Endothelial cell of hepatic sinusoid (primary cell): Measurements from ENCODE around the gene SNAPC2.

Experiments
- in situ Hi-C: cut with HindIII; loops from 2 replicates; pipeline ENCODE4 v1.10.0; 2017; ENCODE audit warnings: low sequenced_read_pairs

SNAPC2 gene

DNA sequence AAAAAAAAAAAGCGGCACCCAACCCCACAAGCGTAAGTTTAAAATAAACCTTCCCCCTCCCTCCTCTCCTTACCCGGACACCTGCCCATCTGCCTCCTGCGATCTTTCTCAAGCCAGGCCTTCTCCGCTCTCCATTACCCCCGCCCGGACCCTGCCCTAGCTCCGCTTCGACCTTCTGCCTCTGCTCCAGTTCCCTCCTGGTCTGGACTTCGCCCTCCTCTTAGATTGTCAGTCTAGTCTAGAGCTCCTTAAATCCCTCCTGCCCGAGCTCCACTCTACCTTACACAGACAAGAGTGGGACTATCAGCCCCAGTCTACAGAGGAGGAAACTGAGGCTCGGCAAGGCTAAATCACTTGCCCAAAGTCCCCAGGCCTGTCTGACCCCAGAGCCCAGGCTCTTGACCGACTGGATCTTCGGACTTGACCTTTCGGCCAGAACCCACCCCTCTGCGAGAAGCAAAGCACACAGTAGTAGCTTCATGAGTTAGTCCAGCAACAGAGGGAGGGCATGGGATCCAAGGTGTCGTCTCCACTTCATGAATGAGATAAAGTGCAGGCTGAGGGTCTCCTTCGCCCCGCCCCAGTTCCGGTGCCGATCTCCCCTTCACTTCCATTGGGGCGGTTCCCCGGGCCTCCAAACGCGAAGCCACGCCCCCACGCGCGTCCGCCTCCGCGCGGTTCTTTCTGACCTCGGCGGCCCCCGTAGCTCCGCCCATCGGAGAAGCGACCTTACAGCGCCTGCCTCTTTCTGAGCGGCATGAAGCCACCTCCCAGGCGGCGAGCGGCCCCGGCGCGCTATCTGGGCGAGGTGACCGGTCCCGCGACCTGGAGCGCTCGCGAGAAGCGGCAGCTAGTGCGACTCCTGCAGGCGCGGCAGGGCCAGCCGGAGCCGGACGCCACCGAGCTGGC is at the start of gene SNAPC2:
SNAPC2 (plus strand) TSS at position 729 of the 909 bp plus-strand sequence; CDS start at position 758, 29 bp downstream.
- in situ Hi-C loops: loop anchor here (5.0 kb wide), 1 partner anchor 68 kb away; no protein-coding TSS in a partner anchor

DNA sequence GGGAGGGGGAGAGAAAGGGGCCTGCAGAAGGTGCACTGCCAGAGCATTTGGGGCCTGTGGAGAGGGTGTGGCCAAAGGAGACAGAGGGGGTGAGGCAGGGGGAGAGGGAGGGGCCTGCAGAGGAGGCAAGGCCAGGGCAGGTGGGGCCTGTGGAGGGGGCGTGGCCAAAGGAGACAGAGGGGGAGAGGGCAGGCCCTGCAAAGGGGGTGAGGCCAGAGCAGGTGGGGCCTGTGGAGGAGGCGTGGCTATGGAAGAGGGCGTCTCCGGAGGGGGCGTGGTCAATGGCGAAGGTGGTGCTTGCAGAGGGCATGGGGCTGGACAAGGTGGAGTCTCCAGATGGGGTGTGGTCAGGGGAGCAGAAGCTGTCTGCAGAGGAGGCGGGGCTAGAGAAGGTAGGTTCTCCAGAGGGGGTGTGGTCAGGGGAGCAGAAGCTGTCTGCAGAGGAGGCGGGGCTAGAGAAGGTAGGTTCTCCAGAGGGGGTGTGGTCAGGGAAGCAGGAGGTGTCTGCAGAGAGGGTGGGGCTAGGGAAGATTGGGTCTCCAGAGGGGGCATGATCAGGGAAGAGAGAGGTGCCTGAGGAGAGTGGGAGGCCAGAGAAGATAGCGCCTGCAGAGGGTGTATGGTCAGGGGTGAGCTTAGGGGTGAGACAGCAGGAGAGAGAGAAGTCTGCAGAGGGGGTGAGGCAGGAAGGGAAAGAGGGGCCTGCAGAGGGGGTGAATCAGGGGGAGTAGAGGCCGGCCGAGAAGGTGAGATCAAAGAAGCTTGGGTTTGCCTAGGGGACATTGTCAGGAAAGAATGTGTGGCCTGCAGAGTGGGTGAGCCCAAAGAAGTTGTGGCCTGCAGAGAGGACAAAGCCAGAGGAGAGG is 49.3 kb upstream of the SNAPC2 start:
- in situ Hi-C loops: no loop called here

DNA sequence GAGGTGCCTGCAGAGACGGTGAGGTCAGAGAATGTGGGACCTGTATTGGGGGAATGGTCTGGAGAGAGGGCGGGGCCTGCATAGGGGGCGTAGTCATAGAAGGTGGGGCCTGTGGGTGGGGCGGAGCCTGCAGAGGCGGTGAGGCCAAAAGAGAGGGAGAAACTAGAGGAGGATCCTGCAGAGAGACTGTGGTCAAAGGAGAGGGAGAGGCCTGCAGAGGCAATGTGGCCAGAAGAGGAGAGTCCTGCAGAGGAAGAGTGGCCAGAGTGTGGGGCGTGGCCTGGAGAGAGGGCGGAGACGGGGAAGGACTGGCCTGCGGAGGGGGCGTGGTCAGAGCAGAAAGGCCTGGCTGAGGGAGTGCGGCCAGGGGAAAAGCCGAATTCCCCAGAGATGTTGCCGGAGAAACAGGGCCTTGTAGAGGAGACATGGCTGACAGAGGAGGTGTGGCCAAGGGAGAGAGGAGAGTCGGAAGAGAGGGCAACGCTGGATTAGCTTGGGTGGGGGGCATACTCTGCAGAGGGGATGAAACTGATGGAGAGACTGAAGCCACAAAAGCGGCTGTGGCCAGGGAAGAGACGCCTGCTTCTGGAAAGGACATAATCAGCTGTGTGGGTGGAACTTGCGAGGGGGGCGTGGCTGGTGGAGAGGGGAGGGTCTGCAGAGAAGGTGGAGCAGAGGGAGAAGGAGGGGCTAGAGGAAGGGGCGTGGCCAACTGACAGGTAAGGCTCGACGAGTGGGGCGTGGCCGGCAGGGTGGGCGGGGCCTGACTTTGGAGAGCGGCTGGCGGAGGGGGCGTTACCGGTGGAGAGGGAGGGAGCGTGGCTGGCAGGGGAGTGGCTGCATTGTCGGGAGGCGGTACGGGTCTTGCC is 48.5 kb upstream of the SNAPC2 start:
- in situ Hi-C loops: no loop called here

- in situ Hi-C loops: no loop called here
Observed at GRCh38 chr19:7872306-7873204, 47.6 kb upstream of the SNAPC2 start.

GRCh38 chr19:7873304-7874075 is 46.6 kb upstream of the SNAPC2 start:
- in situ Hi-C loops: no loop called here

- in situ Hi-C loops: no loop called here
Observed at GRCh38 chr19:7874076-7874896, 45.9 kb upstream of the SNAPC2 start, which contains the start of gene PRR36. Gene PRR36 (minus strand): TSS chr19:7874390. CDS start chr19:7873689, 701 bp downstream.

DNA sequence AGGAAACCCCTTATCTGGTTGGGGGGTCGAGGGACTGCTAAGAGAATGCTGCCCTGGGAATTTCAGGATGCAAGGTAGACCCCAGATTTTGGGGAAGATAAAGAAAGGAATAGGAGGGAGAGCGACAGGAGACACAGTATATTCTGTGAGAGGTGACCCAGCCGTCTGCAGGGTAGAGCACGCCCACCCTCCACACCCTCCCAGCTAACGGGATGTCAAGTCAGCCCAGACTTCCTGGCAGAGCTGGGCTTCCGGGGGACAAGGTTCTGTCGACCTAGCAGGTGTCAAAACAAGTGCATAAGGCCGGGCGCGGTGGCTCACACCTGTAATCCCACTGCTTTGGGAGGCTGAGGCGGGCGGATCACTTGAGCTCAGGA is 45.3 kb upstream of the SNAPC2 start:
- in situ Hi-C loops: no loop called here

- in situ Hi-C loops: no loop called here
Observed at GRCh38 chr19:7877249-7877836, 42.8 kb upstream of the SNAPC2 start.

DNA sequence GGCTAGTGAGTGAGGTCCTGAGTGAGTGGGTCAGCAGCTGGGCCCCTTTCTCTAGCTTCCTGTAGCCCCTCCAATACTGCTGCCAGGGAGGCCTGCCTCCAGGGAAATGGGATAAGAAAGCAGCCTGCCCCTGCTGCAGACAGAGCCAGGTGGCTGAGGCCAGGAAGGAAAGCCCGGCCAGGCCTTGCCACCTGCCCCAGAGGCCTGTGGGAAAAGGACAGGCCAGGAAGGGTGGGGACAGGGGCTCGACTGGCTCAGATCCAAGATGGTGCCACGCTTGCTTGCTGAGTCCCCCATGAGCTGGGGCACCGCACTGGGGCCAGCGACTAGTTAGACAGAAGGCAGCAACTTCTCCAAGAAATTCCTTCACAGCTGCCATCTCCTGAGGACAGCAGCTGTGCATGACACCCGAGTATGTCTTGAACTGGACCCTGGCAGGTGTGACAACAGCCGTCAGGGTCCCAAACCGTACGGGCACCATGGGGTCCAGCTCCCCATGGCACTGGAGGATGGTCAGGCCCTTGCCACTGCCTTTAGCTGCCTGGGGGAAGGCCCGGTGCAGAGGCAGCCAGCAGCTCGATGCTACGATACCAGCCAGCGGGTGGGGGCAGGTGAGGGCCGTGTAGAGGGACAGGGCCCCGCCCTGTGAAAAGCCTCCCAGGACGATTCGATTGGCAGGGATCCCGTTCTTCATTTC is 40.9 kb upstream of the SNAPC2 start:
- in situ Hi-C loops: no loop called here

DNA sequence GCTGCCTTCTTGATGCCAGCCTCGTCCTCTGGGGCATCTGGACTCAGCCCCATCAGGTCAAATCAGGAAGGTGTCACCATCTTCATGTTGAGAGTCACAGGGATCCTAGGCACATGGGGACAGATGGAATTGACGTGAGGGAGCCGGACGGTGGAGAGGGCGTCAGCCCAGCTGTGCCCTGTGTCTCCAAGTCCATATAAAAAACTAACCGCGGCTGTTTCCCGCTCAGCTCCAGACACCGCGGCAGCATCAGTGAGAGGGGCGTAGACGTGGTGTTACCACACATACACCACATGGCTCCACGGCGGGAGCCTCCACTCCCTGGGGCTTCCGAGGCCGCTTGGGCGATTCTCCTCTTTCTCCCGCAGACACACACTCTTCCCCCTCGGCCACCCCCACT is 40.3 kb upstream of the SNAPC2 start:
- in situ Hi-C loops: no loop called here

GRCh38 chr19:7881910-7882309 is 38.2 kb upstream of the SNAPC2 start:
- in situ Hi-C loops: no loop called here

DNA sequence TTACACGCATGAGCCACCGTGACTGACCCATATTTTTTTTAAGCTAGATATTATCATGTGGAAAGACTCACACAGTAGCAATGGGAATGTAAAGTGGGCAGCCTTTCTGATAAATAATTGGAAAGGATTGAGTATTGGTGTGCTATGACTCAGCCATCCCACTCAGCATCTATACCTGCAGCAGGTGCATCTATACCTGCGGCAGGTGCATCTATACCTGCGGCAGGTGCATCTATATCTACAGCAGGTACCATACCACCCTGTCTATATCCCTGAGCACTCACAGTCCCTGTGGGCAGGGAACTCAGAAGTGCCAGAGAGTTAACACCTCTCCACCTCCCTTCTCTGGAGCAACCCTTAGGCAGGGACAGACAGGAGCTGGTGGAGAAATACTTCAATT is 37.0 kb upstream of the SNAPC2 start:
- in situ Hi-C loops: no loop called here

DNA sequence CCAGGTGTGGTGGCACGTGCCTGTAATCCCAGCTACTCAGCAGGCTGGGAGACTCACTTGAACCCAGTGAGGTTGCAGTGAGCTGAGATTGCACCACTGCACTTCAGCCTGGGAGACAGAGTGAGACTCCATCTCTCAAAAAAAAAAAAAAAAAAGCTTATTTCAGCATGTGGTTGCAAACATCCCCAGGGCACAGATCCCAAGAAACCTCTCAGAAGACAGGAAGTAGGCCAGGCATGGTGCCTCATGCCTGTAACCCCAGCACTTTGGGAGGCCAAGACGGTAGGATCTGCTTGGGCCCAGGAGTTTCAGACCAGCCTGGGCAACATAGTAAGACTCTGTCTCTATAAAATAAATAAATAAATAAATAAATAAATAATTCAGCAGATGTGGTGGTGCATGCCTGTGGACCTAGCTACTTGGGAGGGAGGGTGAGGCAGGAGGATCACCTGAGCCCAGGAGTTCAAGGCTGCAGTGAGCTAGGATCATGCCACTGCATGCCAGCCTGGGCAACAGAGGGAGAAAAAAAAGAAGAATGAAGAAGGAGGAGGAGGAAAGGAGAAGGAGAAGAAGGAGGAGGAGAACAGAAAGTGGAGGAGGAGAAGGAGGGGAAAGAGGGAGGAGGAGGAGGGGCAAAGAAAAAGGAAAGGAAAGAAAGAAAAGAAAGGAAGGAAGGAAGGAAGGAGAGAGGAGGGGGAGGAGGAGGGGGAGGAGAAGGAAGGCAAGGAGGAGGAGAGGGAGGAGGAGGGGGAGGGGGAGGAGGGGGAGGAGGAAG is 36.2 kb upstream of the SNAPC2 start:
- in situ Hi-C loops: no loop called here

DNA sequence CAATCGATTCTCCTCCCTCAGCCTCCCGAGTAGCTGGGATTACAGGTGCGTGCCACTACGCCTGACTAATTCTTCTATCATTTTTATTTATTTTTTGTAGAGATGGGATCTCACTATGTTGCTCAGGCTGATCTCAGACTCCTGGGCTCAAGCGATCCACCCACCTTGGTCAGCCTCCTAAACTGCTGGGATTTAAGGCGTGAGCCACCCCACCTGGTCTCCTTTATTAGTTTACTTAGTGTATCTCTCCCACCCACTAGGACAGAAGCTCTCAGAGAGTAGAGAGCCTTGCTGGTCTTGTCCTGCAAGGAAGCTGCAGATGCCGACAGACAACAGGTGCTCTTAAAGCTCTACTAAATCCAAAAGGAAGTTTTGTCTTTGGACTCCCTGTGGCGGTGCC is 34.3 kb upstream of the SNAPC2 start:
- in situ Hi-C loops: no loop called here

DNA sequence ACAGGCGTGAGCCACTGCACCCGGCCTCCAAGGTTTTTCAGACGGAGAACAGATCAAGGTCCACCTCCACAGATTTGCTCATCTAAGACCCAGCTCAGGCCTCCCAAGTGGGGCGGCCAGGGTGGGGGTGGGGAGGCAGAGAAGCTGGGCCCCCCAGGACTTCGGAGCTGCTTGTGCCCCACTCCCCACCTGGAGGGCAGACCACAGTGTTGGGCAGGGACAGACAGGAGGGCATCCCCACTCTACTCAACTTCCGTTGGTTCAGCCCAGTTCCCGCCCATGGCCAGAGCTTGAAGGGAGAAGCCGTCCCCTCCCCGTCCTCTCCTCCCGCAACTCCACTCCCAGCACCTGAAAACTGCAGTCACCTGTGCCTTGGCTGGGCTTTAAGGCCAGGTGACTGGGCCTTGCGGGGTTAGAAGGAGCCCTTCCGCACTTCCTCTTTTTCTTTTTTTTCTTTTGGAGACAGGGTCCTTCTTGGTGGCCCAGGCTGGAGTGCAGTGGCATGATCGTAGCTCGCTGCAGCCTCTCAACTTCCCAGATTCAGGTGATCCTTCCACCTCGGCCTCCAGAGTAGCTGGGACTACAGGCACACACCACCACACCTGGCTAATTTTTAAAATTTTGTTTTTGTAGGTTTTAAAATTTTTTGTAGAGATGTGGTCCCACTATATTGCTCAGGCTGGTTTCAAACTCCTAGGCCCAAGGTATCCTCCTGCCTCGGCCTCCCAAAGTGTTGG is 32.6 kb upstream of the SNAPC2 start:
- in situ Hi-C loops: no loop called here
